ENCODE data around the gene RPL19.
"Not testable (repeated sequence)": the region's sequence is repeated elsewhere in the genome, so short reads cannot be mapped to it uniquely, and the experiment has no call there.

The RPL19 gene

DNA sequence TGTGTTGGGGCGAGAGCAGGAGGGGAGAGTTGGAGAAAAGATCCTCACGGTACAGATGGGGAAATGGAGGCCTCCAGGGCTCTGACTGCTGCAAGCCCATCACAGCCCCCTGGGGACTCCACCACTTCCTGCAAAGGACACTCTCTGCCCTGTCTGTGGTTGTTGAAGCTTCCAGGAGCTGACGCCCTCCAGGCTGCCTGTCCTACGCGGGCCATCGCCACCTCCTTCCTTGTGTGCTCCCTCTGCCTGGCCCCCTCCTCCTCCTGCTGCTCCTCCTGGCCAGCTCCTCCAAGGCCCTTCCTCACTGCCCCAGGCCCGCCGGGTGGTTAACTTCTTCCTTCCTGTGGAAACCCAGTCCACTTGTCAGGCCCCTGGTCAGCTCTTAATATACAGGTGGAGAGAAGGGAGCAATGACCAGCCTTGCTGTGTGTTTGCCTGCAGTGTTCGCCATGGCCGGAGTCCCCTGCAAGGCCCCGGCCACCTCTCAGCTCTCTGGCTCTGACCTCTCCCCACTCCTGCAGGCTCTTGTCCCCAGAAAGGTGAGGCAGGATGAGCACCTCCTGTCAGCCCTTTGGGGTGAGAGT, 44.0 kb downstream of the RPL19 start:
- DNase-seq (ENCODE audit: low read depth, low spot score): no peak

DNA sequence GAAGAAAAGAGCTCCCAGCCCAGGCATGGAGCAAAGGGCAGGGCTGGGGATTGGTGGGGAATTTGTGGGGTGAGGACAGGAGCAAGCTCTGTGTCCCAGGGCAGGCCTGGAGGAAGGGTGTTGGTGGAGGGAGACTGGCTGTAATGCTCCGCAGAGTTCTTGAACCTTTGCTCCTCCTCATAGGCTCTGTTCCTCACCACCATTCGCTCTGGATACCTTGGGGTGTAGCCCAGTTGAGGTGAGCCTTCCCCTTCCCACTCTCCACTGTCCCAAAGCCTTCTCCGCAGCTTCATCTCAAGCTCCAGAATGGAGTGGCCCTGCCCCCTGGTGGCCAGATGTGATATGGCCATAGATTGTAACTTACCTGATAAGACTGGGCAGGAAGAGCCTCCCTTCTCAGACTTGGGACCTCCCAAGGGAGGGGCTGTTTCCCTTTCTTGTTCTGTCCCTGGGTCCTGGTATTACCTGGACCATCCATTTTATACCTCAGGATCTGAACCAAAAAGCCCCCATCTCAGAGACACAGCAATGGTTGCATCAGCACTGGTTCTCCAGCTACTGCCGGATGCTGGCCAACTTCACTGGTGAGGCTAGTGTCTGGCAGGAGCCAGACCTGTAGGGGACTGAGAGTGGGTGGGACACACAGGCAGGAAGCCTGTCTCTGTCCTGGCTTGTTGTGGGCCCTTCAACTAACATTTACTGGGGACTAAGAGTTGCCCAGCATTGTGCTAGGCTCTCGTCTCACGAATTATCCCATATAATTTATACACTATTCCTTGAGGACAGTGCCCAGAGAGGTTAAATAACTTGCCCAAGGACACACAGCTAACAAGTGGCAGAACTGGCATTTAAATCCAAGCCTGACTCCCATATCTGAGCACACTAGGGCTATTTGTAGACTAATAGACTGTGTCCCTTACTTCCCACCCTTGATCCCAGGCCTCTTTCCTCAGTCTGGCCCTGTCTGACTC, 44.8 kb downstream of the RPL19 start:
- peak; percentile 84 for DNase-seq (ENCODE audit: low read depth, low spot score)

DNA sequence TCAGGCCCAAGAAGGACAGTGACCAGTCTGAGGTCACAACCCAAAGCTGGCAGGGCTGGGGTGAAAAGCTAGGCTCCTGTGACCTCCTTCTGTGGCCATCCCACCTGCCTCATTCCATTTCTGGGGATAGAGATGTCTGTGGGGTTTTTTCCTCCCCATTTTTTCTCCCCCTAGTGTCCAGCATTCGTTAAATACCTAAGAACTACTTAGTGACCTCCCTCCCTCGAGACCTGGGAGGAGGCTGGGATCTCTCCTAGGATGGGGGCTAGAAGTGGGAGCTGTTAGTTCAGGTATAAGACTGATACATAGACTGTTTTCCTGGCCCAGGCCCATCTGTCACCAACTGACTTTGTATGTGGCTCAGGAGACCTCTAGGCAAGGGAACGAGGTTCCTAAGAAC, 46.2 kb downstream of the RPL19 start:
- DNase-seq (ENCODE audit: low read depth, low spot score): no peak

DNA sequence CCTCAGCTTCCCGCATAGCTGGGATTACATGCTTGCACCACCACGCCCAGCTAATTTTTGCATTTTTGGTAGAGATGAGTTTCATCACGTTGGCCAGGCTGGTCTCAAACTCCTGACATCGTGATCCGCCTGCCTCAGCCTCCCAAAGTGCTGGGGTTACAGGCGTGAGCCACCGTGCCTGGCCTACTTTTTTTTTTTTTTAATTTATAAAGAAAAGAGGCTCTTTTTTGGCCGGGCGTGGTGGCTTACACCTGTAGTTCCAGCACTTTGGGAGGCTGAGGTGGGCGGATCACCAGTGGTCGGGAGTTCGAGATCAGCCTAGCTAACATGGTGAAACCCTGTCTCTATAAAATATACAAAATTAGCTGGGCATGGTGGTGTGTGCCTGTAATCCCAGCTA, 50.0 kb downstream of the RPL19 start:
- not testable (repeated sequence) for DNase-seq (ENCODE audit: low read depth, low spot score)

- no peak for DNase-seq (ENCODE audit: low read depth, low spot score)
These were observed 51.9 kb downstream of the RPL19 start for GRCh38 chr17:39251997-39252396.

DNA sequence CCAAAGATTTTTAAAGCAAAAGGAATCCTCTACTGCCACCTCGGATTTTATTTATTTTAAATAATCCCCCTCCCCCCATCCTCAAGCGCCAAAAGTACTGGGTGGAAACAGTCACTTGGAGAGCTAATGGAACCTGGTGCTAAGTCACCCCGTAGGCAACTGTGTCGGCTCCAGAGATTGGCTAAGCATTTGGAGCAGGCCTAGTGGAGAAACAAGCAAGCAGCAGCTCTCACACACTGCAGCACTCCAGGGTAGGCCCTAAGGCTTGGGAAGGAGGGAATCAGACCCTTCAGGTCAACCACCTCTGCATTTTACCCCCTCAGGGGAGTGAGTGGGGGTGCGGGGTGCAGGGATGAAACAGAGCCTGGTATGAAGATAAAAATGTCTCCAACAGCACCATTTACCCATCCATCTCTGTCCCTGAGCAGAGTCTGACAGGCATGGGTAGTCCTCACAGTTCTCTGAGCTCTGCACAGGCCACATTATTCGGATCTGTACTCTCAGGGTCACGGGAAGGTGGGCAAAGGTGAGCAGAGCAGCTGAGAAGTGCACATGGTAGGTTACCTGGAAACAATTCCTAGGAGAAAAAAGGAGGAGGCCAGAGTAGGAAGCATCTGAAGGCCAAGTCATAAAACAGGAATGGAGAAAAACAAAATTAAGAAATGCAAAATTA, 52.8 kb downstream of the RPL19 start:
- DNase-seq (ENCODE audit: low read depth, low spot score): no peak

All from iPS DF 19.7 (cell line).